Neural progenitor cell (in vitro differentiated cells): Measurements from ENCODE around the gene KRT3. TPM values are rescaled to one million over a fixed set of nuclear protein-coding genes. Genes with fewer than 3 reads are reported as not detected.

ENCODE experiments used
- DNase-seq: peaks from one replicate; pipeline ENCODE4 v3.0.0-alpha.2; 2016; ENCODE audit warnings: low spot score
- H2AFZ ChIP-seq: fragments of 200-600 bp; sonication (generic); replicated peaks from 2 replicates; pipeline ENCODE4 v1.6.1; 2016; ENCODE audit warnings: antibody characterized with exemption
- H3F3A ChIP-seq: fragments of 200-600 bp; sonication (generic); 2 replicates; pipeline ENCODE4 v1.6.1; 2016; ENCODE audit warnings: antibody characterized with exemption, low read depth
- H3K27ac ChIP-seq: fragments of 200-600 bp; sonication (generic); 2 replicates; pipeline ENCODE4 v1.5.1; 2016; ENCODE audit warnings: mild to moderate bottlenecking
- H3K27me3 ChIP-seq: fragments of 200-600 bp; sonication (generic); 2 replicates; pipeline ENCODE4 v1.6.1; 2016; ENCODE audit warnings: mild to moderate bottlenecking, moderate library complexity
- H3K36me3 ChIP-seq: fragments of 200-600 bp; sonication (generic); 2 replicates; pipeline ENCODE4 v1.5.1; 2016
- H3K4me1 ChIP-seq: fragments of 200-600 bp; sonication (generic); 2 replicates; pipeline ENCODE4 v1.6.1; 2016; ENCODE audit warnings: mixed run types
- H3K4me2 ChIP-seq: fragments of 200-600 bp; sonication (generic); 2 replicates; pipeline ENCODE4 v1.6.1; 2016
- H3K4me3 ChIP-seq: fragments of 200-600 bp; sonication (generic); 2 replicates; pipeline ENCODE4 v1.5.1; 2016
- H3K79me2 ChIP-seq: fragments of 200-600 bp; sonication (generic); 2 replicates; pipeline ENCODE4 v1.6.1; 2016; ENCODE audit warnings: low read depth
- H3K9ac ChIP-seq: fragments of 200-600 bp; sonication (generic); 2 replicates; pipeline ENCODE4 v1.6.1; 2016
- H3K9me3 ChIP-seq: fragments of 200-600 bp; sonication (generic); 2 replicates; pipeline ENCODE4 v1.5.1; 2016; ENCODE audit warnings: low read depth
- H4K20me1 ChIP-seq: fragments of 200-600 bp; sonication (generic); 2 replicates; pipeline ENCODE4 v1.6.1; 2016; ENCODE audit warnings: low read depth
- H3K27ac Mint-ChIP-seq: 3 replicates; pipeline ENCODE4 v1.8.0; 2021; ENCODE audit warnings: mixed read lengths
- H3K27me3 Mint-ChIP-seq: 2 replicates; pipeline ENCODE4 v1.8.0; 2022; ENCODE audit warnings: low read depth, mild to moderate bottlenecking, inconsistent platforms, moderate library complexity, mixed read lengths; ENCODE audit not compliant: insufficient read depth
- H3K36me3 Mint-ChIP-seq: 3 replicates; pipeline ENCODE4 v1.8.0; 2021; ENCODE audit warnings: mixed read lengths
- H3K4me1 Mint-ChIP-seq: 3 replicates; pipeline ENCODE4 v1.8.0; 2021; ENCODE audit warnings: mixed read lengths
- H3K4me3 Mint-ChIP-seq: 3 replicates; pipeline ENCODE4 v1.8.0; 2021; ENCODE audit warnings: mild to moderate bottlenecking, moderate library complexity, mixed read lengths
- H3K9me3 Mint-ChIP-seq: 3 replicates; pipeline ENCODE4 v1.8.0; 2020; ENCODE audit warnings: mixed read lengths
- CTCF ChIP-seq: fragments of 200-600 bp; sonication (generic); IDR thresholded peaks from 2 replicates; pipeline ENCODE4 v1.5.1; 2017; ENCODE audit warnings: antibody characterized with exemption, mild to moderate bottlenecking
- EZH2 ChIP-seq: fragments of 200-600 bp; sonication (generic); IDR thresholded peaks from 2 replicates; pipeline ENCODE4 v1.6.1; 2017; ENCODE audit warnings: antibody characterized with exemption, mild to moderate bottlenecking, moderate library complexity
- EZH2phosphoT487 ChIP-seq: fragments of 200-600 bp; sonication (generic); IDR thresholded peaks from 2 replicates; pipeline ENCODE4 v1.6.1; 2017; ENCODE audit warnings: antibody characterized with exemption
- total RNA-seq: library from RNA; depleted of rRNA; stranded (reverse); fragments of >200 nt; gene quantifications from 2 replicates; pipeline ENCODE4 v1.2.3, GENCODE V29; 2015; ENCODE audit warnings: low replicate concordance

KRT3 gene
- total RNA-seq, 1 donor from 2014 or later = not detected

GRCh38 chr12:52826611-52827498 lies 30.9 kb upstream of the KRT3 start:
- no peak overlapping the region for H3K27ac ChIP-seq
- Mint-ChIP-seq H3K27me3 (peaks cover 9% of the 10 kb centered on the region), H3K36me3 (no peaks in the 10 kb centered on the region), H3K27ac (no peak overlapping the region), H3K9me3 (no peaks in the 10 kb centered on the region), H3K4me3 (no peak overlapping the region), H3K4me1 (no peaks in the 10 kb centered on the region)
- H3K36me3 ChIP-seq = no peaks in the 10 kb centered on the region
- no peak overlapping the region for H3K9ac ChIP-seq
- no peak overlapping the region for H3K4me2 ChIP-seq
- no peaks in the 10 kb centered on the region for H3F3A ChIP-seq
- no peaks in the 10 kb centered on the region for H3K79me2 ChIP-seq
- H3K4me3 ChIP-seq = no peak overlapping the region
- no peak for DNase-seq
- no peak overlapping the region for H2AFZ ChIP-seq
- H4K20me1 ChIP-seq = no peaks in the 10 kb centered on the region
- no peaks in the 10 kb centered on the region for H3K27me3 ChIP-seq
- no peaks in the 10 kb centered on the region for H3K9me3 ChIP-seq
- no peaks in the 10 kb centered on the region for H3K4me1 ChIP-seq
- TF ChIP-seq CTCF (no peak), EZH2phosphoT487 (no peak), EZH2 (no peak)

- H3K9me3 Mint-ChIP-seq = no peaks in the 10 kb centered on the region
- no peaks in the 10 kb centered on the region for H3K36me3 Mint-ChIP-seq
- H3K4me3 Mint-ChIP-seq = peak overlapping the region; percentile 30
Observed at GRCh38 chr12:52825961-52826360, 30.0 kb upstream of the KRT3 start.

GRCh38 chr12:52824741-52825410 lies 29.0 kb upstream of the KRT3 start:
- Histone ChIP-seq H3K36me3 (no peaks in the 10 kb centered on the region), H2AFZ (no peak overlapping the region), H3K4me3 (no peak overlapping the region), H3K27me3 (no peaks in the 10 kb centered on the region), H3K27ac (no peak overlapping the region), H3K9ac (no peak overlapping the region), H3K9me3 (no peaks in the 10 kb centered on the region), H4K20me1 (no peaks in the 10 kb centered on the region), H3F3A (no peaks in the 10 kb centered on the region), H3K4me1 (peaks cover 14% of the 10 kb centered on the region), H3K4me2 (no peak overlapping the region), H3K79me2 (no peaks in the 10 kb centered on the region)
- Mint-ChIP-seq H3K9me3 (no peaks in the 10 kb centered on the region), H3K4me1 (peaks cover 11% of the 10 kb centered on the region), H3K4me3 (no peak overlapping the region), H3K27me3 (peaks cover 10% of the 10 kb centered on the region), H3K36me3 (no peaks in the 10 kb centered on the region), H3K27ac (no peak overlapping the region)
- TF ChIP-seq CTCF (no peak), EZH2 (no peak), EZH2phosphoT487 (no peak)
- DNase-seq = no peak

More at GRCh38 chr12:52825961-52826360, 30.0 kb upstream of the KRT3 start:
- Histone ChIP-seq H3K4me1 (peaks cover 3% of the 10 kb centered on the region), H3K9me3 (no peaks in the 10 kb centered on the region), H3K4me2 (no peak overlapping the region), H3F3A (no peaks in the 10 kb centered on the region), H3K9ac (no peak overlapping the region), H3K4me3 (no peak overlapping the region), H3K79me2 (no peaks in the 10 kb centered on the region), H4K20me1 (no peaks in the 10 kb centered on the region), H3K36me3 (no peaks in the 10 kb centered on the region), H3K27ac (no peak overlapping the region), H2AFZ (no peak overlapping the region), H3K27me3 (no peaks in the 10 kb centered on the region)
- peaks cover 3% of the 10 kb centered on the region for H3K4me1 Mint-ChIP-seq
- DNase-seq = no peak
- no peak for TF ChIP-seq EZH2phosphoT487
- no peak for TF ChIP-seq EZH2
- TF ChIP-seq CTCF = no peak
- H3K27me3 Mint-ChIP-seq = peaks cover 9% of the 10 kb centered on the region
- H3K27ac Mint-ChIP-seq = no peak overlapping the region
